GM10248 (cell line): ENCODE results near the gene GPR21.

Experiments
- CTCF ChIA-PET: fragments of 300-600 bp; sonication (Branson Sonifier 250); formaldehyde crosslinking; extraction: SDS; loops from one replicate; lab custom pipeline; 2021; ENCODE audit warnings: antibody characterized with exemption; lab: Yijun Ruan, JAX
- POLR2A ChIA-PET: fragments of 350-650 bp; sonication (Branson Sonifier 250); formaldehyde crosslinking; extraction: SDS; loops from one replicate; lab custom pipeline; 2020; ENCODE audit warnings: antibody characterized with exemption; lab: Yijun Ruan, JAX
- DNase-seq: peaks from one replicate; pipeline ENCODE4 v3.0.0; 2012; ENCODE audit errors: extremely low spot score
- TF ChIP-seq, protein P1 (sequence below): IDR thresholded peaks from 2 replicates; pipeline ENCODE4 v1.5.1; 2012; ENCODE audit warnings: mild to moderate bottlenecking, low read depth; ENCODE audit errors: extremely low read depth, missing control alignments, control extremely low read depth

The GPR21 gene

DNA sequence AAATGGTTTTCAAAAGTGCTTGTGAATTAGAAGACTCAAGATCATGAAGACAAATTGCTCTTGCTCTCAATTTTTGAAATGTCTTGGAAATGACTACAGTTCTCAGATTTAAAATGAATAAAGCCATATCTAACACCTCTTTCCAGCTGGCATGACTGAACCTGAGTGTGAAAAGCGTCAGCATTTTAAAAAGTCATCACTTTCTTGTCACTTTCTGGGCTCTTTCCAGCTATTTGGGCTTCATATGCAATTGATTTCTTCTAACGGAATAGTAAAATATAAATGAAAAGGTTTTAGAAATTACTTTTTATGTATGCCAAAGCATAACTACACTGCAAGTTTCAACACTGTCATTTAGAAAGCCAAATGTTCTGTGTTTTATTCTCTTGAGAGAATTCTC, 2.3 kb downstream of the GPR21 start:
- ChIA-PET CTCF (interaction anchor here (1.2 kb wide), 1 partner anchor 17 kb away, joined by 3 read pairs; no protein-coding TSS in a partner anchor), POLR2A (no interaction called here)
- no peak for DNase-seq
- TF ChIP-seq, protein P1, sequence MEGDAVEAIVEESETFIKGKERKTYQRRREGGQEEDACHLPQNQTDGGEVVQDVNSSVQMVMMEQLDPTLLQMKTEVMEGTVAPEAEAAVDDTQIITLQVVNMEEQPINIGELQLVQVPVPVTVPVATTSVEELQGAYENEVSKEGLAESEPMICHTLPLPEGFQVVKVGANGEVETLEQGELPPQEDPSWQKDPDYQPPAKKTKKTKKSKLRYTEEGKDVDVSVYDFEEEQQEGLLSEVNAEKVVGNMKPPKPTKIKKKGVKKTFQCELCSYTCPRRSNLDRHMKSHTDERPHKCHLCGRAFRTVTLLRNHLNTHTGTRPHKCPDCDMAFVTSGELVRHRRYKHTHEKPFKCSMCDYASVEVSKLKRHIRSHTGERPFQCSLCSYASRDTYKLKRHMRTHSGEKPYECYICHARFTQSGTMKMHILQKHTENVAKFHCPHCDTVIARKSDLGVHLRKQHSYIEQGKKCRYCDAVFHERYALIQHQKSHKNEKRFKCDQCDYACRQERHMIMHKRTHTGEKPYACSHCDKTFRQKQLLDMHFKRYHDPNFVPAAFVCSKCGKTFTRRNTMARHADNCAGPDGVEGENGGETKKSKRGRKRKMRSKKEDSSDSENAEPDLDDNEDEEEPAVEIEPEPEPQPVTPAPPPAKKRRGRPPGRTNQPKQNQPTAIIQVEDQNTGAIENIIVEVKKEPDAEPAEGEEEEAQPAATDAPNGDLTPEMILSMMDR: no peak

DNA sequence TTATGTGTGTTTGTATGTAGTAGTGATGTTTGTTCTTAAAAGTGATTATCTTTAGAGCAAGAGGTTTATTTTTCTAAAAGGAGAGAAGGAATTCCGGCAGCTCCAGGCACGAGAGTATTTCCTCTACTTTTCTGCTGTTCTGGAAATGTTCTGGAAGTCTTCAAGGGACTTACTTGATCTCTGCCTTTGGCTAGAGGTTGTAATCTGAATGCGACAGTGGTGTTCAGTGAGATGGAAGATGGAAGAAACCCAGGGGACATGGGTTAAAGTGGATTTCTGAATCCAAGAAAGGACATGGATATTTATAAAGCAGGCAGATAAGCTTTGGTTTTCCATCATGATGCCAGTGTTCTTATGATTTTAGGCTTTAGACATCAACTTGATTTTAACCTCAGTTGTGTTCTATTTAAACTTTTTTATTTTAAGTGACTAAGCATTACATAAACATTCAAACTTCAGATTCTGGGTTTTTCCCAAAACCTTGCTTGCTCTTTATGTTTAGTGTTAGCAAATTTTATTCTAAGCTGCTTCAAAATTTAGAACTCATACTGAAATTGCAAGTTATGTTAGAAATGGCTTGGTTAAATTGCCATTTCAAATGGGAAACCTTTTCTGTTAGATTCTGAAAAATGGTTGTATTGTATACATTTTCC, 3.6 kb downstream of the GPR21 start:
- ChIA-PET CTCF (interaction anchor here (1.0 to 1.2 kb wide), 3 partner anchors 12 to 18 kb away, joined by 3 read pairs; no protein-coding TSS in a partner anchor), POLR2A (no interaction called here)
- DNase-seq: no peak
- TF ChIP-seq, protein P1: no peak

DNA sequence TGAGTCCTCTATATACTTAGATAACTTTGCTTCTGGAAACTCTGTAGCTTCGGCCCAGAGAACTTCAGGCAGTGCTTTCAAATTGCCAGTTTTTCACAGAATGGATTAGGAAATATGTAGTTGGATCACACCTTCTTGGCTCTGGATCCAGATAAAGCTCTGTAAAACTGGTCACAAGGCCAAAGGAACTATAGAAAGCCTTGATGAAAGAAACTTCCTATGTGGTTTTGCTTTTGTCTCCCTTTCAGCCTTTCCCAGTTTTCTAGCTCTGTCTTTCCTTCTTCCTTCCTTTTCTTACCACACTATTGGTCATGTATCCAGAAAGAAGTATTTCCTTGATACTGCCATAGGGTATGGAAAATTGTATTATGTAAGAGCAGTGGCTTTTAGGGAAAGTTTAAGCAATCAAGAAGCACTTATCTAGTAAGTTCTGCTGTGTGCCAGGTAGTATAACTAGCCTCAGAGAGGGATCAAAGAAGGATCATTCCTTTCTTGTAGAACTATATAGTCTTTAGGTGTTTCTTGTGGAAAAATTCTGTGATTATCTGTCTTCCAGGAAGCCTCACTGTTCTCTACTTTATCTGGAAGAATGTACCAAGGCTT, 6.3 kb downstream of the GPR21 start:
- CTCF ChIA-PET: interaction anchor here (0.7 kb wide), 1 partner anchor 49 kb away, joined by 3 read pairs; no protein-coding TSS in a partner anchor
- POLR2A ChIA-PET: no interaction called here
- TF ChIP-seq, protein P1: no peak
- no peak for DNase-seq

DNA sequence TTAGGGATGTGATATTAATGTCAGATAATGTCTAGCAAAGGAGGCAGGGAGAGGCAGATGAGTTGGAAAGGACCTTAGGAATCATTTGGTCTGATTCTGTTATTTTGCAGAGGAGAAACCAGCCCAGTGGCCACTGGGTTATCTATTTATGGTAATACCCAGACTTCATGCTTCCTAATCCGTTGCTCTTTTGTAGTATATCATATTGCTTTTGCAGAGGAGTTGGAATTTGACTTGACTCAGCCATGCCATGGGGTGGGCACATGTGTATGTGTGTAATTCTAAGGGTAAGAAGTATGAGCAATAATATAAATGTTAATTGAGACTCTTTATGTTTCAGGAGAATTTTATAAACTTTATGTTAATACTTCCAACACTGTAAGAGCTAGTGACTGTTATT, 7.3 kb downstream of the GPR21 start:
- POLR2A ChIA-PET: no interaction called here
- TF ChIP-seq, protein P1: no peak
- DNase-seq: no peak
- CTCF ChIA-PET: interaction anchor here (1.4 to 3.0 kb wide), 2 partner anchors 11 to 12 kb away, joined by 4 to 9 read pairs; no protein-coding TSS in a partner anchor

DNA sequence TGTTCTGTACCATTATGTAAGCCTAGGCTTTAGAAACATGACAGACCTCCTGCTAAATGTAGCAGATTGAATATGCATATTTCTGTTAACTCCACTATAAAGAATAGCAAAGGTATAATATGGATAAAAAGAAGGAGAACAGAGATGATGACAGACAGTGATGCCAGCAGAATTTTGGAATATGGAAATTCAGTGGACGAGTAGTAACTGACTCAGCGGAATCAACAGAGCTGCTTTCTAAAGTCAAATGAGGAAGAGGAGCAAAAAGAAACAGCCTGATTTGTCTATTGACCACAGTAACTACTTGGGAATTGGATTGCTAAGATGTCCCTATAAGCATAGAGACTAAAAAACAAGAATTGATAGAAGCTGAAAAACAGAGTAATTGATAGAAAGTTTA, 8.0 kb downstream of the GPR21 start:
- no peak for DNase-seq
- CTCF ChIA-PET: interaction anchor here (1.4 to 3.0 kb wide), 2 partner anchors 11 to 12 kb away, joined by 4 to 9 read pairs; no protein-coding TSS in a partner anchor
- POLR2A ChIA-PET: no interaction called here
- TF ChIP-seq, protein P1: no peak

DNA sequence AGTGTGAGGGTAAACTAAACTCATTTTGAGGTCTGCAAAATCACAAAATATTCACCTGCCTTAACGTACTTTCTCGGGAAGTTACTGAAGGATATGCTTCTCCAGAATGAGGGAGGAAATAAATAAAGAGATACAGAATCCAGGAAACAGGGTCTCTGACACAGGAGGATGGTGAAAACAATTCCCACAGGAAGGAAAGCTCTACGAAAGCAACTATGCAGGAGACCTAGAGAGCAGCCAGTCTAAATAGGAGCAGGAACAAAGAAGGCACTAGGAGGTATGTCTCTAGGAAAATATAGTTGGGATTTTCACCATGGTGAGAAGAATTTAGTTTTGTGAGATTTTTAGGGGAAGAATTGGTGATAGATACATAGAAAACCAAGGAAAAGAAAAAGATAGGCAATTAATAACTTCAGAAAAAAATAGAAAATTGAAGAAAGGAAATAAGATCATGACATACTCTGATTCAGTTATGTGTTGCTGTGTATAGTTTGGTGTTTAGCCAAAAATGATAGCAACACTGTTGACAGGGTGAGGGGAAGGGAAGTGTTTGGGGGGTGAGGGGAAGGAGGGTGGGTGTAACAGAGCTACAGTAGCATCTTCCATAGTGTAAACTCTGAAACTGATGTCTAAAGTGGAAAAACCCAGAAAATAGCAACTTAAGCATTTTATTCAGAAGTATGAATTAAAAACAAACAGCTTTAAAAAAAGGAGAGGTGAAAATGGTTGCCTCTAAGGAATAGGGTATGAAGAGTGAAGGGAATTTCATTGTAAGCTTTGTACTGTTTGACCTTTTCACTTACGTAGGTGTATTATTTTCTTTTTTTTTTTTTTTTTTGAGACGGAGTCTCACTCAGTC, 9.8 kb downstream of the GPR21 start:
- no peak for DNase-seq
- ChIA-PET CTCF (interaction anchor here (1.2 to 3.0 kb wide), 3 partner anchors 9 to 35 kb away, joined by 3 to 9 read pairs (median 4); no protein-coding TSS in a partner anchor), POLR2A (no interaction called here)
- TF ChIP-seq, protein P1: no peak
